GM23338 (cell line): ENCODE results near the gene RGS6. TPM values are rescaled to one million over a fixed set of nuclear protein-coding genes. Genes with fewer than 3 reads are reported as not detected.
A peak's percentile ranks its signal among the peaks of the same experiment; 100 is the strongest.

Source experiments
- ATAC-seq: fragments of 200-7000 bp; cut with Tn5 transposase; 3 replicates; pipeline ENCODE4 v1.9.1; 2020
- DNase-seq: peaks from one replicate; pipeline ENCODE4 v3.0.0-alpha.2; 2015; ENCODE audit warnings: low spot score
- H2AFZ ChIP-seq: fragments of 200-600 bp; sonication (generic); 2 replicates; pipeline ENCODE4 v1.8.0; 2016; ENCODE audit warnings: antibody characterized with exemption, mild to moderate bottlenecking, moderate library complexity
- H3F3A ChIP-seq: fragments of 200-600 bp; sonication (generic); replicated peaks from 2 replicates; pipeline ENCODE4 v1.8.0; 2017; ENCODE audit warnings: antibody characterized with exemption, mixed run types, low read depth
- H3K27ac ChIP-seq: fragments of 200-600 bp; sonication (generic); 2 replicates; pipeline ENCODE4 v1.6.1; 2016; ENCODE audit warnings: low read depth
- H3K27me3 ChIP-seq: fragments of 200-600 bp; sonication (generic); 2 replicates; pipeline ENCODE4 v1.8.0; 2016; ENCODE audit warnings: mild to moderate bottlenecking, mixed run types, moderate library complexity; ENCODE audit not compliant: insufficient read depth
- H3K36me3 ChIP-seq: fragments of 200-600 bp; sonication (generic); 2 replicates; pipeline ENCODE4 v1.8.0; 2016; ENCODE audit warnings: mild to moderate bottlenecking; ENCODE audit not compliant: insufficient read depth
- H3K4me1 ChIP-seq: fragments of 200-600 bp; sonication (generic); 2 replicates; pipeline ENCODE4 v1.8.0; 2016; ENCODE audit warnings: mild to moderate bottlenecking, moderate library complexity; ENCODE audit not compliant: insufficient read depth
- H3K4me2 ChIP-seq: fragments of 200-600 bp; sonication (generic); 2 replicates; pipeline ENCODE4 v1.7.1; 2017; ENCODE audit warnings: mixed run types
- H3K4me3 ChIP-seq: fragments of 200-600 bp; sonication (generic); 2 replicates; pipeline ENCODE4 v1.6.1; 2016; ENCODE audit warnings: mixed run types
- H3K79me2 ChIP-seq: fragments of 200-600 bp; sonication (generic); replicated peaks from 2 replicates; pipeline ENCODE4 v1.8.0; 2017; ENCODE audit warnings: mild to moderate bottlenecking; ENCODE audit not compliant: insufficient read depth
- H3K9me2 ChIP-seq: fragments of 200-600 bp; sonication (generic); 2 replicates; pipeline ENCODE4 v1.8.0; 2017; ENCODE audit not compliant: insufficient read depth
- H4K20me1 ChIP-seq: fragments of 200-600 bp; sonication (generic); replicated peaks from 2 replicates; pipeline ENCODE4 v1.8.0; 2017; ENCODE audit warnings: mild to moderate bottlenecking; ENCODE audit not compliant: insufficient read depth
- H3K27ac Mint-ChIP-seq: 2 replicates; pipeline ENCODE4 v1.8.0; 2020; ENCODE audit warnings: inconsistent platforms, mild to moderate bottlenecking, moderate library complexity, mixed read lengths
- H3K27me3 Mint-ChIP-seq: 3 replicates; pipeline ENCODE4 v1.8.0; 2022; ENCODE audit warnings: low read depth, mild to moderate bottlenecking, moderate library complexity, mixed read lengths, inconsistent platforms; ENCODE audit not compliant: insufficient read depth, poor library complexity
- H3K36me3 Mint-ChIP-seq: 3 replicates; pipeline ENCODE4 v1.8.0; 2021; ENCODE audit warnings: low read depth, mild to moderate bottlenecking, inconsistent platforms, moderate library complexity, mixed read lengths
- H3K4me1 Mint-ChIP-seq: 3 replicates; pipeline ENCODE4 v1.8.0; 2020; ENCODE audit warnings: mild to moderate bottlenecking, inconsistent platforms, mixed read lengths
- H3K4me3 Mint-ChIP-seq: 3 replicates; pipeline ENCODE4 v1.8.0; 2021; ENCODE audit warnings: moderate library complexity, mild to moderate bottlenecking, inconsistent platforms, mixed read lengths
- H3K9me3 Mint-ChIP-seq: 3 replicates; pipeline ENCODE4 v1.8.0; 2020; ENCODE audit warnings: moderate library complexity, mild to moderate bottlenecking, inconsistent platforms, mixed read lengths
- CREB1 ChIP-seq: fragments of 250-450 bp; sonication (Bioruptor Pico); IDR thresholded peaks from 2 replicates; pipeline ENCODE4 v1.5.0; 2020; ENCODE audit warnings: low read depth, mild to moderate bottlenecking, moderate library complexity
- CTCF ChIP-seq, 2 experiments: fragments of 200-600 bp in 1 of 2; sonication (generic) in 1 of 2; conservative IDR thresholded peaks; 2 replicates each; pipeline versions ENCODE4 v1.5.1 to v1.6.1; 2016 to 2017; ENCODE audit warnings: antibody characterized with exemption in 2 of 2, low read depth in 2 of 2, mild to moderate bottlenecking in 2 of 2, moderate library complexity in 1 of 2
- EZH2 ChIP-seq: fragments of 200-600 bp; sonication (generic); IDR thresholded peaks from one replicate; pipeline ENCODE4 v1.8.0; 2017; ENCODE audit warnings: antibody characterized with exemption, mild to moderate bottlenecking, low read depth; ENCODE audit not compliant: unreplicated experiment
- EZH2phosphoT487 ChIP-seq: fragments of 200-600 bp; sonication (generic); IDR thresholded peaks from one replicate; pipeline ENCODE4 v1.8.1; 2018; ENCODE audit warnings: antibody characterized with exemption; ENCODE audit not compliant: unreplicated experiment
- JUNB ChIP-seq: IDR thresholded peaks from one replicate; pipeline ENCODE4 v1.6.1; 2016; ENCODE audit warnings: antibody characterized with exemption; ENCODE audit not compliant: unreplicated experiment
- NANOG ChIP-seq: IDR thresholded peaks from 2 replicates; pipeline ENCODE4 v1.6.1; 2016; ENCODE audit warnings: antibody characterized with exemption, borderline replicate concordance
- POLR2AphosphoS5 ChIP-seq: IDR thresholded peaks from 2 replicates; pipeline ENCODE4 v1.6.1; 2016; ENCODE audit warnings: antibody characterized with exemption, low read depth
- STAT1 ChIP-seq: IDR thresholded peaks from one replicate; pipeline ENCODE4 v1.6.1; 2016; ENCODE audit warnings: antibody characterized with exemption; ENCODE audit not compliant: unreplicated experiment
- ZNF114 ChIP-seq: fragments of 250-450 bp; sonication (Bioruptor Pico); IDR thresholded peaks from 2 replicates; pipeline ENCODE4 v1.5.0; 2020; ENCODE audit warnings: mild to moderate bottlenecking, moderate library complexity
- ZNF331 ChIP-seq: fragments of 250-450 bp; sonication (Bioruptor Pico); IDR thresholded peaks from 2 replicates; pipeline ENCODE4 v1.5.0; 2020; ENCODE audit warnings: low read depth, mild to moderate bottlenecking, moderate library complexity
- ZNF462 ChIP-seq: fragments of 250-450 bp; sonication (Bioruptor Pico); IDR thresholded peaks from 2 replicates; pipeline ENCODE4 v1.5.0; 2020; ENCODE audit warnings: mild to moderate bottlenecking, moderate library complexity
- polyA plus RNA-seq: library from polyadenylated mRNA; unstranded; fragments of >200 nt; fragmentation: Nextera tagmentation; extraction: Ambion mirVana; gene quantifications from 2 replicates; pipeline ENCODE4 v1.2.1, GENCODE V29; 2016
- total RNA-seq: library from RNA; depleted of rRNA; stranded (reverse); fragments of >200 nt; shearing (Covaris generic); gene quantifications from 2 replicates; pipeline ENCODE4 v1.2.3, GENCODE V29; 2014
- TF ChIP-seq, protein P1 (sequence below): IDR thresholded peaks from 2 replicates; pipeline ENCODE4 v1.6.1; 2016; ENCODE audit warnings: antibody characterized with exemption
- TF ChIP-seq, protein P2 (sequence below): IDR thresholded peaks from one replicate; pipeline ENCODE4 v1.6.1; 2018; ENCODE audit warnings: antibody characterized with exemption; ENCODE audit not compliant: unreplicated experiment

Gene RGS6
- total and polyA plus RNA-seq, 2 experiments from 2014 or later: 0.66 to 0.83 TPM

DNA sequence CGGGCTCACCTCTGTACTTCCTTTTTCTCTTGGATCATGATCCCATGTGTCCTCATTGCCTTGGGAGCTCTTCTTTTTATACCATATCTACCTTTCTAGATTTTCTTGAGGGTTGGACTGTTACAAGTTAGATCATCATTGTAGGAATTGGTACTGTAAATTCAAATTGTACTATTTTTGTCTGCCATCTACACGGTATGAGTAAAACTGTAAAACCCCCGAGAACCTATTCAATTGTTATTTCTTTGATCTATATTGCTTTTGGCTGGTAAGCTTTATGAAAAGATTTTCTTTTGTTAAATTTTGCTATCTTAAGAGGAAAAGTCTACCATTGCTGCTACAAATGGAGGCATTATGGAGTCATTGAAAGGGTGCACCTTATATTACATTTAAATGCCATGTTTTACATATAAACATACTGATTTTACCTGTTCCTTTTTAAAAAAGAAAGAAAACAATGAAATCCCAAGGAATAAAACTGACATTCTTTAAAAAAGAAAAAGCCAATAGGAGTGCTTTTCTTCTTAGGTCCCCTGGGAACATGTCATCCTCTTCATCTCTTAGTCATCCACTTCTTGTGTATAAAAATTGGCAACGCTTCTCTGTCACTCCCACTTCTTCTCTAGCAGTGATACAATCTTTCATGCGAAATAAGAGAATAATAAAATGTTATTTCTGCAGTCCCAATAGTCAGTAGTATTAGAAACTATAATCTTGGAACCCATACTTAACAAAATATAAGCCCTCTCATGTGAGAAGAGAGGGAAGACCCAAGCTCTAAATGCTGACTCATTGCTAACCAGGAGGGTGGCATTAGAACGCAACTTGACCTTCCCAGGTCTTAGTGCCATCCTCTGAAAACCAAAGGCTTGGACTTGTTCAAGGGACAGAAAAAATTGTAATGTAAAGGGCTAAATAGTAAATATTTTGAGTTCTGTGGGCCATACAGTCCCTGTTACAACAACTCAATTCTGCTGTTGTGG lies 20.4 kb downstream of the RGS6 start:
- no peaks in the 10 kb centered on the region for H3K27me3 ChIP-seq
- no peak overlapping the region for H3K4me3 ChIP-seq
- Mint-ChIP-seq H3K4me1 (peaks cover 4% of the 10 kb centered on the region; the same call in 1 of the 3 replicates), H3K9me3 (no peaks in the 10 kb centered on the region), H3K36me3 (no peaks in the 10 kb centered on the region), H3K4me3 (no peak overlapping the region), H3K27me3 (no peaks in the 10 kb centered on the region), H3K27ac (0 out of 2 replicates have a peak overlapping the region, but pooled peaks have one; percentile 33)
- no peak overlapping the region; the same call in 1 of the 2 replicates for H2AFZ ChIP-seq
- TF ChIP-seq EZH2phosphoT487: no peak
- TF ChIP-seq EZH2: no peak
- TF ChIP-seq, protein P1, sequence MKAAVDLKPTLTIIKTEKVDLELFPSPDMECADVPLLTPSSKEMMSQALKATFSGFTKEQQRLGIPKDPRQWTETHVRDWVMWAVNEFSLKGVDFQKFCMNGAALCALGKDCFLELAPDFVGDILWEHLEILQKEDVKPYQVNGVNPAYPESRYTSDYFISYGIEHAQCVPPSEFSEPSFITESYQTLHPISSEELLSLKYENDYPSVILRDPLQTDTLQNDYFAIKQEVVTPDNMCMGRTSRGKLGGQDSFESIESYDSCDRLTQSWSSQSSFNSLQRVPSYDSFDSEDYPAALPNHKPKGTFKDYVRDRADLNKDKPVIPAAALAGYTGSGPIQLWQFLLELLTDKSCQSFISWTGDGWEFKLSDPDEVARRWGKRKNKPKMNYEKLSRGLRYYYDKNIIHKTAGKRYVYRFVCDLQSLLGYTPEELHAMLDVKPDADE: no peak
- no peak for TF ChIP-seq CREB1
- TF ChIP-seq STAT1: no peak
- TF ChIP-seq ZNF462 (CRISPR knock-in tag): no peak
- TF ChIP-seq ZNF114 (CRISPR knock-in tag): no peak
- no peak for TF ChIP-seq NANOG
- no peak for TF ChIP-seq ZNF331 (CRISPR knock-in tag)
- no peak for TF ChIP-seq JUNB
- no peak for TF ChIP-seq CTCF (conservative IDR thresholded peaks at IDR 0.05; ENCODE audit: low read depth in 2 of 2)
- TF ChIP-seq, protein P2, sequence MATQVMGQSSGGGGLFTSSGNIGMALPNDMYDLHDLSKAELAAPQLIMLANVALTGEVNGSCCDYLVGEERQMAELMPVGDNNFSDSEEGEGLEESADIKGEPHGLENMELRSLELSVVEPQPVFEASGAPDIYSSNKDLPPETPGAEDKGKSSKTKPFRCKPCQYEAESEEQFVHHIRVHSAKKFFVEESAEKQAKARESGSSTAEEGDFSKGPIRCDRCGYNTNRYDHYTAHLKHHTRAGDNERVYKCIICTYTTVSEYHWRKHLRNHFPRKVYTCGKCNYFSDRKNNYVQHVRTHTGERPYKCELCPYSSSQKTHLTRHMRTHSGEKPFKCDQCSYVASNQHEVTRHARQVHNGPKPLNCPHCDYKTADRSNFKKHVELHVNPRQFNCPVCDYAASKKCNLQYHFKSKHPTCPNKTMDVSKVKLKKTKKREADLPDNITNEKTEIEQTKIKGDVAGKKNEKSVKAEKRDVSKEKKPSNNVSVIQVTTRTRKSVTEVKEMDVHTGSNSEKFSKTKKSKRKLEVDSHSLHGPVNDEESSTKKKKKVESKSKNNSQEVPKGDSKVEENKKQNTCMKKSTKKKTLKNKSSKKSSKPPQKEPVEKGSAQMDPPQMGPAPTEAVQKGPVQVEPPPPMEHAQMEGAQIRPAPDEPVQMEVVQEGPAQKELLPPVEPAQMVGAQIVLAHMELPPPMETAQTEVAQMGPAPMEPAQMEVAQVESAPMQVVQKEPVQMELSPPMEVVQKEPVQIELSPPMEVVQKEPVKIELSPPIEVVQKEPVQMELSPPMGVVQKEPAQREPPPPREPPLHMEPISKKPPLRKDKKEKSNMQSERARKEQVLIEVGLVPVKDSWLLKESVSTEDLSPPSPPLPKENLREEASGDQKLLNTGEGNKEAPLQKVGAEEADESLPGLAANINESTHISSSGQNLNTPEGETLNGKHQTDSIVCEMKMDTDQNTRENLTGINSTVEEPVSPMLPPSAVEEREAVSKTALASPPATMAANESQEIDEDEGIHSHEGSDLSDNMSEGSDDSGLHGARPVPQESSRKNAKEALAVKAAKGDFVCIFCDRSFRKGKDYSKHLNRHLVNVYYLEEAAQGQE: no peak
- no peak for TF ChIP-seq POLR2AphosphoS5
- H3K4me1 ChIP-seq: peaks cover 6% of the 10 kb centered on the region; the same call in 1 of the 2 replicates
- no peaks in the 10 kb centered on the region for H3F3A ChIP-seq
- no peaks in the 10 kb centered on the region for H4K20me1 ChIP-seq
- no peaks in the 10 kb centered on the region for H3K36me3 ChIP-seq
- no peaks in the 10 kb centered on the region; the same call in none of the 2 replicates for H3K9me2 ChIP-seq
- H3K79me2 ChIP-seq: no peaks in the 10 kb centered on the region
- no peak overlapping the region for H3K4me2 ChIP-seq
- ATAC-seq: no peak
- no peak for DNase-seq
- H3K27ac ChIP-seq: no peak overlapping the region
